IPS-20b (cell line): Measurements from ENCODE around the gene FGD4.
A peak's percentile ranks its signal among the peaks of the same experiment; 100 is the strongest.
"Not testable (repeated sequence)": the region's sequence is repeated elsewhere in the genome, so short reads cannot be mapped to it uniquely, and the experiment has no call there.

ENCODE experiments used
- H3K27ac ChIP-seq: one replicate; pipeline ENCODE4 v1.5.1; 2013; ENCODE audit warnings: low read length
- H3K27me3 ChIP-seq: 2 replicates; pipeline ENCODE4 v1.6.1; 2013; ENCODE audit warnings: mild to moderate bottlenecking, low read length, inconsistent platforms; ENCODE audit not compliant: insufficient read depth
- H3K36me3 ChIP-seq: 2 replicates; pipeline ENCODE4 v1.6.1; 2013; ENCODE audit warnings: low read depth, mild to moderate bottlenecking, inconsistent platforms, low read length, moderate library complexity; ENCODE audit not compliant: insufficient read depth
- H3K4me1 ChIP-seq: 2 replicates; pipeline ENCODE4 v1.6.1; 2013; ENCODE audit warnings: mild to moderate bottlenecking, control low read depth, inconsistent platforms, low read length, moderate library complexity; ENCODE audit not compliant: insufficient read depth
- H3K4me3 ChIP-seq: 2 replicates; pipeline ENCODE4 v1.5.1; 2013; ENCODE audit warnings: mild to moderate bottlenecking, low read length, inconsistent platforms
- H3K9ac ChIP-seq: 2 replicates; pipeline ENCODE4 v1.6.1; 2013; ENCODE audit warnings: low read depth, mild to moderate bottlenecking, inconsistent platforms, low read length, moderate library complexity
- H3K9me3 ChIP-seq: 2 replicates; pipeline ENCODE4 v1.6.1; 2013; ENCODE audit warnings: mild to moderate bottlenecking, low read depth, low read length, inconsistent platforms; ENCODE audit not compliant: insufficient read depth

The FGD4 gene

GRCh38 chr12:32509328-32510091 is 110.2 kb downstream of the FGD4 start:
- Histone ChIP-seq H3K9me3 (no peaks in the 10 kb centered on the region), H3K4me3 (no peak overlapping the region), H3K27ac (no peak overlapping the region), H3K4me1 (peaks cover 28% of the 10 kb centered on the region), H3K36me3 (no peaks in the 10 kb centered on the region), H3K9ac (no peak overlapping the region), H3K27me3 (no peaks in the 10 kb centered on the region)

GRCh38 chr12:32511976-32512375 is 112.6 kb downstream of the FGD4 start:
- H3K36me3 ChIP-seq, H3K9ac ChIP-seq, H3K4me3 ChIP-seq, H3K27ac ChIP-seq, H3K27me3 ChIP-seq, H3K9me3 ChIP-seq: not testable (repeated sequence)
- peaks cover 15% of the 10 kb centered on the region for H3K4me1 ChIP-seq

- no peak overlapping the region for H3K27ac ChIP-seq
- peaks cover 14% of the 10 kb centered on the region for H3K4me1 ChIP-seq
- no peaks in the 10 kb centered on the region for H3K27me3 ChIP-seq
- H3K9ac ChIP-seq, result no peak overlapping the region
- H3K4me3 ChIP-seq, result no peak overlapping the region
- no peaks in the 10 kb centered on the region for H3K36me3 ChIP-seq
- H3K9me3 ChIP-seq, result no peaks in the 10 kb centered on the region
These were observed 113.0 kb downstream of the FGD4 start for GRCh38 chr12:32512379-32512778.

GRCh38 chr12:32512910-32513309 is 113.6 kb downstream of the FGD4 start:
- Histone ChIP-seq H3K9me3 (no peaks in the 10 kb centered on the region), H3K27me3 (no peaks in the 10 kb centered on the region), H3K4me1 (peaks cover 8% of the 10 kb centered on the region; the same call in 1 of the 2 replicates), H3K36me3 (no peaks in the 10 kb centered on the region), H3K27ac (no peak overlapping the region), H3K4me3 (no peak overlapping the region), H3K9ac (no peak overlapping the region)

GRCh38 chr12:32515137-32515873 is 115.9 kb downstream of the FGD4 start:
- no peak overlapping the region for H3K4me3 ChIP-seq
- H3K4me1 ChIP-seq, result peaks cover 5% of the 10 kb centered on the region; the same call in 1 of the 2 replicates
- H3K27ac ChIP-seq, result no peak overlapping the region
- no peak overlapping the region for H3K9ac ChIP-seq
- no peaks in the 10 kb centered on the region for H3K27me3 ChIP-seq
- no peaks in the 10 kb centered on the region for H3K9me3 ChIP-seq
- no peaks in the 10 kb centered on the region for H3K36me3 ChIP-seq

- Histone ChIP-seq H3K4me1 (peaks cover 5% of the 10 kb centered on the region; the same call in 1 of the 2 replicates), H3K9me3 (no peaks in the 10 kb centered on the region), H3K36me3 (no peaks in the 10 kb centered on the region), H3K9ac (no peak overlapping the region), H3K27ac (no peak overlapping the region), H3K27me3 (no peaks in the 10 kb centered on the region), H3K4me3 (no peak overlapping the region)
These were observed 116.9 kb downstream of the FGD4 start for GRCh38 chr12:32516230-32516629.

GRCh38 chr12:32517966-32518365 is 118.6 kb downstream of the FGD4 start:
- H3K9ac ChIP-seq, result no peak overlapping the region
- H3K27ac ChIP-seq, result no peak overlapping the region
- no peak overlapping the region for H3K4me3 ChIP-seq
- no peaks in the 10 kb centered on the region for H3K36me3 ChIP-seq
- H3K9me3 ChIP-seq, result no peaks in the 10 kb centered on the region
- no peaks in the 10 kb centered on the region for H3K27me3 ChIP-seq
- H3K4me1 ChIP-seq, result peaks cover 18% of the 10 kb centered on the region; the same call in 1 of the 2 replicates

GRCh38 chr12:32519047-32519446 is 119.7 kb downstream of the FGD4 start:
- H3K27me3 ChIP-seq, result no peaks in the 10 kb centered on the region
- peaks cover 18% of the 10 kb centered on the region; the same call in 1 of the 2 replicates for H3K4me1 ChIP-seq
- H3K36me3 ChIP-seq, result no peaks in the 10 kb centered on the region
- H3K9me3 ChIP-seq, result no peaks in the 10 kb centered on the region
- no peak overlapping the region for H3K9ac ChIP-seq
- H3K4me3 ChIP-seq, result no peak overlapping the region
- no peak overlapping the region for H3K27ac ChIP-seq

- H3K9me3 ChIP-seq, result no peaks in the 10 kb centered on the region
- H3K4me1 ChIP-seq, result peaks cover 13% of the 10 kb centered on the region; the same call in 1 of the 2 replicates
- H3K27ac ChIP-seq, result no peak overlapping the region
- H3K36me3 ChIP-seq, result no peaks in the 10 kb centered on the region
- H3K4me3 ChIP-seq, result no peak overlapping the region
- peak overlapping the region; percentile 46; the same call in 1 of the 2 replicates for H3K9ac ChIP-seq
- H3K27me3 ChIP-seq, result no peaks in the 10 kb centered on the region
These were observed 123.2 kb downstream of the FGD4 start for GRCh38 chr12:32522331-32523221.

- H3K27ac ChIP-seq, H3K9me3 ChIP-seq, H3K9ac ChIP-seq, H3K36me3 ChIP-seq, H3K4me3 ChIP-seq, H3K27me3 ChIP-seq: not testable (repeated sequence)
- peaks cover 13% of the 10 kb centered on the region; the same call in 1 of the 2 replicates for H3K4me1 ChIP-seq
These were observed 126.4 kb downstream of the FGD4 start for GRCh38 chr12:32525802-32526201.

GRCh38 chr12:32526343-32526742 is 127.0 kb downstream of the FGD4 start:
- H3K9me3 ChIP-seq, H3K36me3 ChIP-seq, H3K27ac ChIP-seq, H3K27me3 ChIP-seq, H3K9ac ChIP-seq, H3K4me3 ChIP-seq: not testable (repeated sequence)
- H3K4me1 ChIP-seq, result peaks cover 13% of the 10 kb centered on the region; the same call in 1 of the 2 replicates
